PC-9 (cell line): ENCODE data around the gene MAP3K20. TPM values are rescaled to one million over a fixed set of nuclear protein-coding genes. Genes with fewer than 3 reads are reported as not detected.

Experiments
- BruUV-seq: library from RNA; stranded (reverse); fragments of 400-500 nt; replicated peaks from 2 replicates; lab custom pipeline; 2021; lab: Mats Ljungman, UMichigan
- CTCF ChIA-PET: fragments of 300-600 bp; sonication (Branson Sonifier 250); formaldehyde crosslinking; loops from one replicate; lab custom pipeline; 2022; ENCODE audit warnings: antibody characterized with exemption; lab: Charles Lee
- POLR2A ChIA-PET: fragments of 300-600 bp; sonication (Branson Sonifier 250); formaldehyde crosslinking; loops from one replicate; lab custom pipeline; 2022; ENCODE audit warnings: antibody characterized with exemption; ENCODE audit not compliant: unreplicated experiment; lab: Charles Lee
- DNase-seq, 2 experiments: peaks; one replicate each; pipeline versions ENCODE4 v3.0.0 to v3.0.0-alpha.2; 2015 to 2022; ENCODE audit warnings: mixed read lengths in 1 of 2
- H2AFZ ChIP-seq: fragments of 200-600 bp; sonication (generic); 2 replicates; pipeline ENCODE4 v1.8.1; 2017; ENCODE audit warnings: antibody characterized with exemption
- H3F3A ChIP-seq: fragments of 200-600 bp; sonication (generic); 2 replicates; pipeline ENCODE4 v1.8.1; 2017; ENCODE audit warnings: antibody characterized with exemption, mild to moderate bottlenecking, low read depth; ENCODE audit not compliant: insufficient read depth
- H3K27ac ChIP-seq: fragments of 200-600 bp; sonication (generic); 2 replicates; pipeline ENCODE4 v1.6.1; 2016; ENCODE audit warnings: mixed run types
- H3K27me3 ChIP-seq: fragments of 200-600 bp; sonication (generic); 2 replicates; pipeline ENCODE4 v1.6.1; 2016; ENCODE audit warnings: low read depth, mixed run types; ENCODE audit not compliant: insufficient read depth
- H3K36me3 ChIP-seq: fragments of 200-600 bp; sonication (generic); 2 replicates; pipeline ENCODE4 v1.6.1; 2016; ENCODE audit warnings: low read depth, mixed run types
- H3K4me1 ChIP-seq: fragments of 200-600 bp; sonication (generic); replicated peaks from 2 replicates; pipeline ENCODE4 v1.6.1; 2016; ENCODE audit warnings: mixed run types; ENCODE audit not compliant: insufficient read depth
- H3K4me2 ChIP-seq: fragments of 200-600 bp; sonication (generic); 2 replicates; pipeline ENCODE4 v1.6.1; 2017; ENCODE audit warnings: mixed run types
- H3K4me3 ChIP-seq: fragments of 200-600 bp; sonication (generic); 2 replicates; pipeline ENCODE4 v1.6.1; 2016; ENCODE audit warnings: mixed run types
- H3K79me2 ChIP-seq: fragments of 200-600 bp; sonication (generic); 2 replicates; pipeline ENCODE4 v1.6.1; 2017; ENCODE audit warnings: low read depth, mixed run types
- H3K9me2 ChIP-seq: fragments of 200-600 bp; sonication (generic); 2 replicates; pipeline ENCODE4 v1.8.1; 2017; ENCODE audit warnings: mild to moderate bottlenecking; ENCODE audit not compliant: insufficient read depth
- H3K9me3 ChIP-seq: fragments of 200-600 bp; sonication (generic); 2 replicates; pipeline ENCODE4 v1.8.1; 2016; ENCODE audit warnings: low read depth; ENCODE audit not compliant: insufficient read depth
- H4K20me1 ChIP-seq: fragments of 200-600 bp; sonication (generic); 2 replicates; pipeline ENCODE4 v1.8.1; 2017; ENCODE audit not compliant: insufficient read depth
- EZH2 ChIP-seq: fragments of 200-600 bp; sonication (generic); IDR thresholded peaks from 2 replicates; pipeline ENCODE4 v1.8.0; 2017; ENCODE audit warnings: antibody characterized with exemption, low read depth
- intact Hi-C: fragments of 100-400 bp; cut with micrococcal nuclease; formaldehyde crosslinking; loops from one replicate; pipeline ENCODE4 v1.10.0; 2022; ENCODE audit not compliant: unreplicated experiment
- total RNA-seq: library from RNA; stranded (reverse); gene quantifications from 2 replicates; pipeline ENCODE4 v1.2.3, GENCODE V29; 2021
- TF ChIP-seq, protein P1 (sequence below): fragments of 200-600 bp; sonication (generic); conservative IDR thresholded peaks from 2 replicates; pipeline ENCODE4 v1.6.1; 2017; ENCODE audit warnings: mixed run types, antibody characterized with exemption, mild to moderate bottlenecking, moderate library complexity

MAP3K20 gene
- total RNA-seq, 1 experiment from 2014 or later, result 58.5 TPM

DNA sequence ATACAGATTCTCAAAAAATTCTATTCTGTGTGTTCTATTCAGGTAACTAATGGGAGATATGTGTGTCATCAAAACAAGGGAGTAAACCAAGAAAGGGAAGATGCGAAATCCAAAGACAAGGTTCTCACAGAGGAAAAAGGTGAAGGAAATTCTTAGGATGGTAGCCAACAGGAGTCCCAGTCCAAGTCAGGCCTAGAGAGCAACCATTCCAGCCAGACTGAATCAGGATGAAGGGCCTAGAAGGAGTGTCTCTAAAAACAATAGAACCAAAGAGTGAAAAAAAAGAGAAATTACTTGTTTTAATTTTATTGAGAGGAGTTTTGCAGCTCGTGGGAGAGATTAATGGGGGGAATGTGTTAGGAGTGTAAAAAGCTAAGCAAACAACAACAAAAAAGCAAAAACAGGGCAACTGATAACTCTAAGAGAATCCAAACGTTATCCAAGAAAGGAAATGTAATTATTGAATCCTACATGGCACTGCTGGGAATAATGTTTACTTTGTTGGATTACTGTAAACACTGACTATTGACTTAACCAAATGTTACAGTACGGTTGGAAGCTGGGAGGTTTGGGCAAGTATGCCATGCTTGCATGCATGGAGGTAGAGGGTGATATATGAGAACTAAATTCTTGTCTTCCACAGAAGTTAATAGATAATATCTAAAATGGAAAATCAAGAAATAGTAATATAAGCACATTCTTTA, 12.3 kb downstream of the MAP3K20 start:
- POLR2A ChIA-PET, result interaction anchor here (0.6 kb wide), 2 partner anchors 126 to 157 kb away, joined by 3 to 6 read pairs; no protein-coding TSS in a partner anchor
- Histone ChIP-seq H3K4me1 (no peaks in the 10 kb centered on the region), H3K27me3 (no peaks in the 10 kb centered on the region), H3K36me3 (0 out of 2 replicates have a peak, but pooled peaks cover 18% of the 10 kb centered on the region), H3K9me2 (no peaks in the 10 kb centered on the region), H3K79me2 (peaks cover 86% of the 10 kb centered on the region), H4K20me1 (no peaks in the 10 kb centered on the region), H3K27ac (no peak overlapping the region), H3F3A (no peaks in the 10 kb centered on the region; the same call in 1 of the 2 replicates), H3K9me3 (no peaks in the 10 kb centered on the region), H3K4me3 (no peak overlapping the region), H2AFZ (no peak overlapping the region), H3K4me2 (no peak overlapping the region)
- intact Hi-C loops, result no loop called here
- CTCF ChIA-PET, result no interaction called here
- DNase-seq, result no peak
- BruUV-seq, result no TSS peak
- TF ChIP-seq, protein P1, sequence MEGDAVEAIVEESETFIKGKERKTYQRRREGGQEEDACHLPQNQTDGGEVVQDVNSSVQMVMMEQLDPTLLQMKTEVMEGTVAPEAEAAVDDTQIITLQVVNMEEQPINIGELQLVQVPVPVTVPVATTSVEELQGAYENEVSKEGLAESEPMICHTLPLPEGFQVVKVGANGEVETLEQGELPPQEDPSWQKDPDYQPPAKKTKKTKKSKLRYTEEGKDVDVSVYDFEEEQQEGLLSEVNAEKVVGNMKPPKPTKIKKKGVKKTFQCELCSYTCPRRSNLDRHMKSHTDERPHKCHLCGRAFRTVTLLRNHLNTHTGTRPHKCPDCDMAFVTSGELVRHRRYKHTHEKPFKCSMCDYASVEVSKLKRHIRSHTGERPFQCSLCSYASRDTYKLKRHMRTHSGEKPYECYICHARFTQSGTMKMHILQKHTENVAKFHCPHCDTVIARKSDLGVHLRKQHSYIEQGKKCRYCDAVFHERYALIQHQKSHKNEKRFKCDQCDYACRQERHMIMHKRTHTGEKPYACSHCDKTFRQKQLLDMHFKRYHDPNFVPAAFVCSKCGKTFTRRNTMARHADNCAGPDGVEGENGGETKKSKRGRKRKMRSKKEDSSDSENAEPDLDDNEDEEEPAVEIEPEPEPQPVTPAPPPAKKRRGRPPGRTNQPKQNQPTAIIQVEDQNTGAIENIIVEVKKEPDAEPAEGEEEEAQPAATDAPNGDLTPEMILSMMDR, result no peak

DNA sequence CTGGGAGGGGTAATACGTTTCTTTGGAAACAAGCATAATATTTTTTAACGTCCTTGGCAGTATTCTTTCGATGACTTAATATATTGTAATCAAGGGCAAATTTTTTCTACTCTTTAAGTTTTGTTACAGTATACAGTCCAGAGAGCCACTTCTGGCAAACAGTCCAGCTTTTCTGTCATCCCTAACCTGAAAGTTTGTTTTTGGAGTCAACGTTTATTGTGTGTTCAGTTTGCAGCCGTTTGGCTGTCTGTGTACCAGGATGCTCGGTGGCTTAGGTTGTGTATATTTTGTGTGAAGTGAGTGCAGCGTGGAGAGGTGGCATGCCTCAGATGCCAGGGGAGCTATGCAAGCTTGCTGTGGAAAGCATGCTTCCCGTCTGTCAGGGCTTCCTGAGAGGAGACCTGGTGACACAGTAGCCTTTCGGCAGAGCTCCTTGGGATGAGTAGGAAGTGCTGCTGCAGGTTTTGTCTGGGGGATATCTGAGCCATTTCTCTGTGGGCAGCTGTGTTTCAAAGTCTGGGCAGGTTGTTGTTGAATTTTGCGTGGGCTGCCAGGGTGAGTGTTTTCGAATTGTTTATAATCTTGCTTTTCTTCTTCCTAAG, 14.7 kb downstream of the MAP3K20 start:
- intact Hi-C loops, result no loop called here
- H3K36me3 ChIP-seq, result 0 out of 2 replicates have a peak, but pooled peaks cover 32% of the 10 kb centered on the region
- no peaks in the 10 kb centered on the region for H3K4me1 ChIP-seq
- H2AFZ ChIP-seq, result no peak overlapping the region
- no peak overlapping the region for H3K4me2 ChIP-seq
- H3K9me3 ChIP-seq, result no peaks in the 10 kb centered on the region
- no peak overlapping the region for H3K27ac ChIP-seq
- no peaks in the 10 kb centered on the region for H4K20me1 ChIP-seq
- TF ChIP-seq EZH2, result no peak
- TF ChIP-seq, protein P1, result no peak
- H3K4me3 ChIP-seq, result no peak overlapping the region
- DNase-seq, result no peak
- ChIA-PET CTCF (interaction anchor here (0.6 to 1.3 kb wide), 2 partner anchors 46 to 1150 kb away, joined by 3 to 4 read pairs; no protein-coding TSS in a partner anchor), POLR2A (no interaction called here)
- no peaks in the 10 kb centered on the region; the same call in 1 of the 2 replicates for H3F3A ChIP-seq
- peaks cover 67% of the 10 kb centered on the region for H3K79me2 ChIP-seq
- H3K27me3 ChIP-seq, result no peaks in the 10 kb centered on the region
- no peaks in the 10 kb centered on the region for H3K9me2 ChIP-seq
- BruUV-seq, result no TSS peak

DNA sequence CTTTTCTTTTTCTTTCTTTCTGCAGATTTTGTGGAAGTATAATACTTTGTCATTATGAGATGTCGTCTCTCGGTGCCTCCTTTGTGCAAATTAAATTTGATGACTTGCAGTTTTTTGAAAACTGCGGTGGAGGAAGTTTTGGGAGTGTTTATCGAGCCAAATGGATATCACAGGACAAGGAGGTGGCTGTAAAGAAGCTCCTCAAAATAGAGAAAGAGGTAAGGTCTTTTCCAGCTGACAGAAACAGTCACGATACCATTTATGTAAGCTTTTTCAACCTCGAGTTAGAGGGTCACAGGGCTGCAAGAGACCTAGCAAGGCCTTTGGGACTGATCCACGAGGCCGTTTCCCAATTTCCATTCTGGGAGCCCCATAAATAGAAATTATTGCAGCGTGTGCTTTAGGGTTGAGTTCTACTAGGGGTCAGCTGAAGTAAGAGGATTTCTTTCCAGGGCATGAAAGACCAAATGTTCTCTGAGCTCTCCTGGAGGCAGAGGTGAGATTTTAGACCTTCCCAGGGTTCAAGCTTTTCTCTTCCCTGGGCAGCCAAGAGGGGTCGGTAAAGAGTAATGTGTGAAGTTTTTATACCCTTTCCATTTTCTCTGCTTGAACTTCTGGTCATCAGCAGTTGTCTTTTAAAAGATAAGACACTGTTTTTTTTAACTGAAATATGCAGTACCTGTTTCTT, 15.5 kb downstream of the MAP3K20 start:
- TF ChIP-seq, protein P1, result no peak; the same call in 1 of the 2 replicates
- no peak for TF ChIP-seq EZH2
- Histone ChIP-seq H3K4me3 (no peak overlapping the region), H2AFZ (no peak overlapping the region), H3K4me2 (no peak overlapping the region), H4K20me1 (no peaks in the 10 kb centered on the region), H3K4me1 (no peaks in the 10 kb centered on the region), H3F3A (no peaks in the 10 kb centered on the region; the same call in 1 of the 2 replicates), H3K9me3 (no peaks in the 10 kb centered on the region), H3K27me3 (no peaks in the 10 kb centered on the region), H3K79me2 (peaks cover 59% of the 10 kb centered on the region), H3K9me2 (no peaks in the 10 kb centered on the region), H3K36me3 (0 out of 2 replicates have a peak, but pooled peaks cover 32% of the 10 kb centered on the region), H3K27ac (no peak overlapping the region)
- POLR2A ChIA-PET, result no interaction called here
- no peak for DNase-seq
- intact Hi-C loops, result no loop called here
- CTCF ChIA-PET, result interaction anchor here (0.6 to 1.3 kb wide), 2 partner anchors 47 to 1149 kb away, joined by 3 to 4 read pairs; no protein-coding TSS in a partner anchor
- no TSS peak for BruUV-seq
